ENCODE measurements around the gene PTPRN2. TPM values are rescaled to one million over a fixed set of nuclear protein-coding genes. Genes with fewer than 3 reads are reported as not detected.

Gene PTPRN2
- total RNA-seq, 1 experiment from 2014 or later: 2.1 TPM

DNA sequence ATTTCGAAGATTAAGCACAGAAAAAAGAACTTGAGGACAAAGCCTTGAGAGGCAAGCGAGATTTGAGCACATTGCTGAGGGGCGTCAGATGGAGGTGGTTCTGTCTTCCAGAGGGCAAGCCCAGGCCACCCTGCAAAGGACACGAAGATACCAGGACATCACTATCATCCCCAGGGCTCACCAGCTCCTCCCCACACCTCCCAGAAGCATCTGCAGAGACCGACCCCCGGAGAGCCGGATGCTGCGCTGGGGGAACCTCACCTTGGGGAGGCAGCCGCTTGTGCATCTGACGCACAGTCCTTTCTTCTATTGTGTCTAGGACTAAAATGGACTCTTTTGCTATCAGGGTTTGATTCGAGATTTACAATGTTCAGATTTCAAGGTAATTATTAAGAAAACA lies 991.2 kb downstream of the PTPRN2 start:
- H3K79me2 ChIP-seq (ENCODE audit: insufficient read depth, low read length): no peaks in the 10 kb centered on the region
- ChIA-PET RAD21 (ENCODE audit: low non-redundant PET in 1 of 2, low total read pairs in 2 of 2, uncharacterized antibody in 2 of 2, unreplicated experiment in 2 of 2) (no interaction called here), POLR2A (no interaction called here), CTCF (no interaction called here)
- no TSS peak for BruUV-seq (replicated peaks)
- no peaks in the 10 kb centered on the region for H3K27me3 ChIP-seq (ENCODE audit: insufficient read depth, low read length)
- intact Hi-C loops (cut with micrococcal nuclease): no loop called here
- H3K4me2 ChIP-seq (ENCODE audit: low read length): no peak overlapping the region
- no peak overlapping the region for H2AFZ ChIP-seq (ENCODE audit: low read depth, low read length, poor library complexity, severe bottlenecking)
- no peak overlapping the region for H3K27ac ChIP-seq (ENCODE audit: low read depth, low read length)
- no peaks in the 10 kb centered on the region for H4K20me1 ChIP-seq (ENCODE audit: insufficient read depth)
- no peaks in the 10 kb centered on the region for H3K9me3 ChIP-seq (ENCODE audit: control insufficient read depth in 1 of 2, insufficient read depth in 1 of 2, low read depth in 1 of 2, low read length in 2 of 2)
- no peaks in the 10 kb centered on the region for H3K36me3 ChIP-seq (ENCODE audit: control insufficient read depth in 1 of 2, insufficient read depth in 2 of 2, low read length in 2 of 2)
- no peak overlapping the region for H3K9ac ChIP-seq (ENCODE audit: low read length)
- H3K9me2 ChIP-seq (ENCODE audit: insufficient read depth): no peaks in the 10 kb centered on the region
- no peak for ATAC-seq
- no peak overlapping the region for H3K4me3 ChIP-seq (replicated peaks in 1 of 2; ENCODE audit: low read depth in 1 of 2, low read length in 2 of 2)
- DNase-seq (ENCODE audit: low read depth, low spot score): no peak
- H3K4me1 ChIP-seq (ENCODE audit: control insufficient read depth in 1 of 2, insufficient read depth in 2 of 2, low read length in 2 of 2): no peaks in the 10 kb centered on the region
- TF ChIP-seq EGR1 (IDR thresholded peaks at IDR 0.05; ENCODE audit: low read depth) (no peak), SRF (IDR thresholded peaks at IDR 0.05; ENCODE audit: low read depth) (no peak), POLR2A (IDR thresholded peaks at IDR 0.05; ENCODE audit: borderline replicate concordance, extremely low read depth, insufficient read depth, insufficient read length) (no peak), EZH2 (IDR thresholded peaks at IDR 0.05) (no peak), POLR2AphosphoS5 (IDR thresholded peaks at IDR 0.05; ENCODE audit: low read depth, low read length) (no peak), ELF1 (IDR thresholded peaks at IDR 0.05; ENCODE audit: borderline replicate concordance, low read depth) (no peak), FOSL1 (IDR thresholded peaks at IDR 0.05; ENCODE audit: low read depth) (no peak), ZFX (IDR thresholded peaks at IDR 0.05) (no peak), CBX3 (IDR thresholded peaks at IDR 0.05; ENCODE audit: low read depth) (no peak), YY1 (IDR thresholded peaks at IDR 0.05; ENCODE audit: extremely low read depth, insufficient replicate concordance, low read depth, low read length) (no peak), JUND (IDR thresholded peaks at IDR 0.05) (no peak), ZNF274 (IDR thresholded peaks at IDR 0.05; ENCODE audit: low read depth, low read length) (no peak), SP1 (IDR thresholded peaks at IDR 0.05; ENCODE audit: low read depth) (no peak), CEBPB (IDR thresholded peaks at IDR 0.05; ENCODE audit: low read depth) (no peak), TCF7L2 (IDR thresholded peaks at IDR 0.05; ENCODE audit: borderline replicate concordance, extremely low read depth, insufficient read depth, insufficient read length) (no peak), RAD21 (IDR thresholded peaks at IDR 0.05; ENCODE audit: low read depth) (no peak)
- TF ChIP-seq, protein P1, sequence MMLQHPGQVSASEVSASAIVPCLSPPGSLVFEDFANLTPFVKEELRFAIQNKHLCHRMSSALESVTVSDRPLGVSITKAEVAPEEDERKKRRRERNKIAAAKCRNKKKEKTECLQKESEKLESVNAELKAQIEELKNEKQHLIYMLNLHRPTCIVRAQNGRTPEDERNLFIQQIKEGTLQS (IDR thresholded peaks at IDR 0.05): no peak
- TF ChIP-seq, protein P2, sequence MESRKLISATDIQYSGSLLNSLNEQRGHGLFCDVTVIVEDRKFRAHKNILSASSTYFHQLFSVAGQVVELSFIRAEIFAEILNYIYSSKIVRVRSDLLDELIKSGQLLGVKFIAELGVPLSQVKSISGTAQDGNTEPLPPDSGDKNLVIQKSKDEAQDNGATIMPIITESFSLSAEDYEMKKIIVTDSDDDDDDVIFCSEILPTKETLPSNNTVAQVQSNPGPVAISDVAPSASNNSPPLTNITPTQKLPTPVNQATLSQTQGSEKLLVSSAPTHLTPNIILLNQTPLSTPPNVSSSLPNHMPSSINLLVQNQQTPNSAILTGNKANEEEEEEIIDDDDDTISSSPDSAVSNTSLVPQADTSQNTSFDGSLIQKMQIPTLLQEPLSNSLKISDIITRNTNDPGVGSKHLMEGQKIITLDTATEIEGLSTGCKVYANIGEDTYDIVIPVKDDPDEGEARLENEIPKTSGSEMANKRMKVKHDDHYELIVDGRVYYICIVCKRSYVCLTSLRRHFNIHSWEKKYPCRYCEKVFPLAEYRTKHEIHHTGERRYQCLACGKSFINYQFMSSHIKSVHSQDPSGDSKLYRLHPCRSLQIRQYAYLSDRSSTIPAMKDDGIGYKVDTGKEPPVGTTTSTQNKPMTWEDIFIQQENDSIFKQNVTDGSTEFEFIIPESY (IDR thresholded peaks at IDR 0.05; ENCODE audit: extremely low read depth, insufficient replicate concordance, low read length): no peak
- TF ChIP-seq, protein P3, sequence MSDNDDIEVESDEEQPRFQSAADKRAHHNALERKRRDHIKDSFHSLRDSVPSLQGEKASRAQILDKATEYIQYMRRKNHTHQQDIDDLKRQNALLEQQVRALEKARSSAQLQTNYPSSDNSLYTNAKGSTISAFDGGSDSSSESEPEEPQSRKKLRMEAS (IDR thresholded peaks at IDR 0.05): no peak
